ENCODE measurements around the gene LTC4S.
A peak's percentile ranks its signal among the peaks of the same experiment; 100 is the strongest.

The LTC4S gene

DNA sequence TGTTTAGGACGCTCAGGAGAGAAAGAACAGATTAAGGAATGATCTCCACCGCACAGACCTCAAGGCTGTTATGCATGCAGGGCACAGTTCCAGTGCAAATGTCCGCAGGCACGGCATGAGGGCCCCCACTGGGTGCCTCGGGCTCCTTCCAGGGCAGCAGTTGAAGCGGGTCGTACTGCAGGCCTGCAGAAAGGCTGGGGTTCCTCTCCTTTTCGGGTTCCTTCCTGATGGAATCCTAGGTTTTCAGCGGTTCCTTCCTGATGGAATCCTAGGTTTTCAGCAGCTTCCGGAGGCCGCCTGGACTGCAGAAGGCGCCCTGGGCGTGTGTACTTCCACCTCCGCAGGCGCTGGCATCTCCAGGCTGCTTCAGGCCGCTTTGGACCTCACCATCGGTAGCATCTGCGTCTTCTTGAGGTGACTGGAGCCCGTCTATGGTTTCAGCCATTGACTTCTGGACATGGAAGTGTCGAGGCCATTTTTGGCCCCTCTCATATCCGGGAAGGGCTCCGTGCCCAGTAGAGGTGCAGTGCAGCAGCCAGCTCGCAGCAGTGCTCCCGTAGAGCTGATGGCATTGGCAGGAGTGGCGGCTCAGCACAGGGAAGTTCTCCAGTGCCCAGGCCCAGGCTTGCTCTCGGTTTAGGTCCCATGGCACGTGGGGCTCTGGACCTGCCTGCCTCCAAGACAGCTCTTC lies 18.5 kb downstream of the LTC4S start:
- no peak for DNase-seq

DNA sequence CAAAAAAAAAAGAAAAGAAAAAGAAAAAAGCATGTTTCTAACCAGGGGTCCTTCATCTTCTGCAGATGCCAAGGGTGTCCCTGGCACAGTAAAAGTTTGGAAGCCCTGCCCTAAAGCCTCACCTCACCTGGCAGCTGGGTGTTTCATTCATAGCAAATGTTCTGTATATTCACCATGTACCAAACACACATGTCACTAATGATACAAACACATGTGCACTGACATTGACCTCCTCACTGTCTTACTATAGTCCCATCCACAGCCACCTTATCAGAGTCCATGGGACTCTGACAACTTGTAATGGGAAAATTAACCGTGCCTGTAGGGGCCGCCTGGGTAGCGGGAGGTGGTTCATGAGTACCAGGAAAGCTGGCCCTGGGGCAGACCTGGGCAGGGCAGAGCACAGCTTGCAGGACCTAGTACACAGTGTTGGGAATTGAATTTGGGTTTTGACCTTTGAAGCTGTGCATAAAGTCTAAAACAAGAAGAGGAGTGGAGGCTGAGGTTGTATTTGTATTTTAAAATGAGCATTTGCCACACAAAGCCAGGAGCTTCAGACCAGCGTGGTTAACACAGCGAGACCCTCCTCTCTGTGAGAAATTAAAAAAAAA lies 19.3 kb downstream of the LTC4S start:
- DNase-seq = no peak

DNA sequence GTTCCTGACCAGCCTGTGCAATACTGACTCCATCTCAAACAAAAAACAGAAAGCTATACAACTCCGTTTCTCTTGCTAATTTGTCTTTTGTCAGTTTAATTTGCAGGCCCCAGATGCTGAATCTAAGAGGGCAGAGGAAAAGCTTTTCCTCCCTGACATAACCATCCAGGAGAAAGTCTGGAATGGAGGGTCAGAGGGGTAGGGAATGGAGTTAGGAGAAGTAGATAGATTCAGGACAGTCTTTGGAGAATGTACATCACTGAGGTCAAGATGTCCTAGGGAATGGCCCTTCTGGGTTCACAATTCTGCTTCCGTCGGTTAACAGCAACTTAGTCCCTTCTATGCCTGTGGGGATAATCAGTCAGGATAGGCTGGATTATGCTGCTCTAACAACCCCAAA lies 20.3 kb downstream of the LTC4S start:
- no peak for DNase-seq

DNA sequence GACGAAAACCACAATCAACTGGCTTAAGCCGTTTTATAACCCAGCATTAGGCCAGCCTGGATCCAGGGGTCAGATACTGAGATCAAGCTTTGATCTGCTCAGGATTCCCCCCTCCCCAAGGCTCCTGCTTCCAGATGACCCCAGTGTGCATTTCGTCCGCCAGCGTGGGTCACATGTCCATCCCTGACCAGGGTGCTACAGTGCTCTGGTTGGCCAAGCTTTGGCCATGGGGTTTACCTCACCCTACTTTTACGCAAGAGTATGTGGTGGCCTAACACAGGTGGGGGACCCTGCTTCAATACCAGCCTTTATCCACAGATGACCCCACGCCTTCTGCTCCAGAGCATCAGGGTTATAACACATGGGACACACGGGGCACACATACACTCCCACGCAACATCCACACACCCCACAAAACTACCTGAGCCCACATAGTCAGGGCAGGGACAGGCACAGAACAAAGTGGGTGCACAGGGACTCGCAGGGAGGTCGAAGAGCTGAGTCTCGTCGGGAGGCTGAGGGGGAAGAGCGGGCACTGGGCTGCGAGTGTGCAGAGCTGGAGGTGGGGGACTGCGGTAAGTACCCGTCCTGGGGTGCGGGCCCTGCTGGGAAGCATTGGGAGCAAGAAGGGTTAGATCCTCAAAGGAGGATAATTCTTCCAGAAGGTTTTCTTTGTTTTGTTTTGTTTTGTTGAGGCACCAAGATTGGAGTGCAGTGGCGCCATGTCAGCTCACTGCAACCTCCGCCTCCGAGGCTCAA lies 21.9 kb downstream of the LTC4S start:
- DNase-seq = no peak

DNA sequence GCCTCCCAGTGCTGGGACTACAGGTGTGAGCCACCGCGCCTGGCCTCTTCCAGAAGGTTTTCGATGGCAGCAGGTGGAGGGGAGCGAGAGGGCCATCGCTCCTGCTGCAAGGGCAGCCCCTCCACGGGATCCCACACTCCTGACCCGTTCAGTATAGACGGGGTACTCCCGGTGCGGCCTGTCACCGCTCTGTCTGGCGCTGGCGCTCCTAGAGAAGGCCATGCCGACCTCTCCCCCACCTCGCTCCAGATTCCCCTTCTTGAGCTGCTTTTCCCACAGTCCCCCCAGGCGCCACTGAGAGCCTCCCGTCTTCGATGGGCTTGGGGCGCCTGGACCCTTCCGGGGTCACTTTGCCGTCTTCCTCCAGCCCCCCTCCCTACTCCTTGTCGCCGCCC lies 22.6 kb downstream of the LTC4S start:
- no peak for DNase-seq

DNA sequence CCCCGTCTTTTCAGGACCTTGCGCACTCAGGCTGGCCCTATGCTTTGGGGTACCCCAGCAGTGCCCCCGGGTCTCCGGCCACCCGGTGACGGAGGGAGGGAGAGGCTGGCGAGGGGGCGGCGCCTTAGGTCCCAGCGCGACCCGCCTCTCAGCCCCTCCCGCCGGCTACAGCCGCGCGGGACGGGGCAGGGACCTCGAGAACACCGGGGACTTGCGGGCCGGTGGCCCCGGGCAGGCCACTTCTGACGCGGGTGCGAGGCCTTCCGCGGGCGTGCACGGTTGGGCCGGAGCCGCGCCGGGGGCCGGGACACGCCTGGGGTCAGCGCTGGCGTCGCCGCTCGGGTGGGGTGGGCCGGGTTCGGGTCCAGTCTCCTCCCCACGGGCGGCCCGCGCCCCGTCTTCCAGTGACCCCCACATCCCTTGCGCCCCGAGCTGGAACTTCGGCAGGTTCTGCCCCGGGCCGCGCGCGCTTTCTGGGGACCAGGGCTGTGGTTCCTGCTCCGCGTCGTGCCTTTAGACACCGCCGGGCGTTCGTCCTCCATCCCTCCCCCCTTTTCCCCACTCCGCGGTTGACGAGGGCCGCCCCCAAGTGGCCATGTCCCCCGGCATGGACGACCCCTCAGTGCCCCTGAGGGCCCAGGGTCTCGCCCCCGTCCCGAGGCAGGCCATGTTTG lies 23.1 kb downstream of the LTC4S start:
- DNase-seq = no peak

DNA sequence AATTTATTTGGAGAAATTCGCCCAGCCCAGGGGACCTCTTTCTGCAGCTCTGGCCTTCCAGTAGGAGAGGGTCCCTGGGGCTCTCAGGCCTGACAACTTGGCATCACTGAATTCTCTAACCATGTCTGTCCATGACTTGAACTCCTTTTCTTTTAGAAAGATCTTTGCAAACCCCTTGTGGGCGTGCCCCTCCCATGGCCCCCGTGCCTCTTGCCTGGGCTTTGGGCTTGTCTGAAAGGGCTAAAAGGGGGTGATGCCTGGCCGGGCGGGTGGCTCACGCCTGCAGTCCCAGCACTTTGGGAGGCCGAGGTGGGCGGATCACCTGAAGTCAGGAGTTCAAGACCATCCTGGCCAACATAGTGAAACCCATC lies 23.7 kb downstream of the LTC4S start:
- DNase-seq = no peak

DNA sequence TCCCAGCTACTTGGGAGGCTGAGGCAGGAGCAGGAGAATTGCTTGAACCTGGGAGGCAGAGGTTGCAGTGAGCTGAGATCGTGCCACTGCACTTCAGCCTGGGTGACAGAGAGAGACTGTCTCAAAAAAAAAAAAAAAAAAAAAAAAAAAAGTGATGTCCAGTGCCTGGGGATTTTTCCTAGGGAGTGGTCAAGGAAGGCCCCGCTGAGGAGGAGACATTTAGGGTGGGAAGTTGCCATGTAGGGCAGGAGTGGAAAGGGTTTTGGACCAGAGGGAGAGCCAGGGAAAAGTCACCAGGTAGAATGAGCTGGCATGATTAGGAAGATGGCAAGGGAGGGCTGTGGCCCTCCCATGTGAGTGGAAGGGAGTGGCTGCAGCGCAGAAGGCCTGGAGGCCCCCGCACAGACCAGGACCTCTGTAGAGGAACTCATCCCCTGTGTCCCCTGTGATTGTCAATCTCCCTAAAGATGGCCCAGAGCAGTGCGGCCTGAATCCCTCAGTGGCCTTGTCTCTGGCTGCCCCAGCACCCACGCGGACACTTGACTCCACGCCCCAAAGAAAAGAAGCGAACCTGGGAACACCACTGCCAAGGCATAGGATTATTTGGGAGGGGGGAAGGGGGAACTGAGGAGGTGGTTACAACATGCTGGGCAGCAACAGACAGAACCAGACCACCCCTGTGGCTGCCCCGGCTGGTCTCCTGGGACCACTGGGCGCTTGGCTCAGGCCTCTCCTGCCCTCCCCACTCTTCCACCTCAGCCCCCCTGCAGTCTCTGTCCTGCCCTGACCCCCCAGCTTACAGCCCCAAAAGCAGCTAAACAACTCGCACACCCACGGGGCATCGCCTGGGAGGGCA lies 24.3 kb downstream of the LTC4S start:
- DNase-seq = no peak

DNA sequence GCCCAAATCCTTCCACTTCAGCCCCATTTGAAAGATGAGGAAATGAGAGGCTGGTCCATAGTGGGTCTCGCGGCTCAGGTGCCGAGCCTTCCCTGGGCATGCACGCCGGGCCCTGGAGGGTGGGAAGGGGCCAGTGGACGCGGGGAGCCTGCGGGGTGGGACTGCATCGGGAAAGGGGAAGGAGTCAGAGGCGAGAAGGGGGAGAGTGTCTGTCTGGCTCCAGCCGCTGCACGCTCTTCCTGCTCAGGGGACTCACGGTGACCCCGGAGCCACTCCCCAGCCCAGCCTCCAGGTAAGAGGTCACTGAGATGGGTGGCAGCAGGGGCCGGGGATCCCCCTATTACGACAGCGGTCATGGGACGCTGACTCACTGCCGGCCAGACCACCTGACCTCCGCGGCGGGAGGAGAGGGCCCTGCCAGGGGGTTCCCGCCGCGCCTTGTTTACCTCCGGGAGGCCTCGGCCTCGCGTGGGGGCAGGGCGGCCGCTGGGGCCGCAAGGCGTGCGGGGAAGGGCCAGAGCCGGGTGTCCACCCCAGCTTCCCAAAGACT lies 25.0 kb downstream of the LTC4S start:
- DNase-seq = peak; percentile 25

DNA sequence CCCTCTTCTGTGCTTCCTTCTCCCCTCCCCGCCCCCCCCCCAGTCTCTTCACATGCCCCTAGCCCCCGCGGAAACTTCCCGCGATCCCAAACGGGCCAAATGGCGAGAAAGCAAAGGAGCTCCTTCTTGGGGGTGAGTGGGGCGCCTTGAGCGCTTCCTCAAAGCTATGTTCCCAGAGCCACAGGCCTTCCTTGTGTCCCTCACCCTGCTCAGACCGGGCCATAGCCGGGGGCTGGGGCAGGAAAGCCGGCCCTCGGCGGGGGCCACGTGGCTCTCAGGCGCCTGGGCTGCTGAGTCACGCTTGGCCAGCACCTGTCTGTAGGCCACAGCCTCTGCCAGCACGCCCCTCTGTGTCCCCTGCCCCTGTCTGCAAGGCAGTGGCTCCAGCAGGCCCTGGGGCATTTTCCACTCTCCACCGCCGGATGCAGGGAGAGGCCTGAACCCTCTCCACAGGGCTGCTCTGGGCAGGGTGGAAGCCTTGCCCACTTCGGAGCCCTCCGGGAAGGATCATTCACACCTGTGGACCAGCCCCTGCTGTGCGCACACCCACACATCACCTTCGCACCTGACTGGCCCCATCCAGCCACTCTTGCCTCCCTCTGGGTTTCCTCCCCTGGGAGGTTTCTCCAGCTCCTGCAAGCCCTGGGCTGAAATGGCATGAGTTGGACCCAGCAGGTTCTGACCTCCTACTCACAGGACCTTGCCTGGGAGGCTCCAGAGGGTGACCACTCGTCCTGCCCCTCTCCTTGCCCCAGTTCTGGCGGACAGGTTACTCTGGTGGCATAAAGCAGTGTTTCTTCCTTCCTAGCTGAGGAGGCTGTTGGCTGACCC lies 25.7 kb downstream of the LTC4S start:
- DNase-seq = peak; percentile 47

DNA sequence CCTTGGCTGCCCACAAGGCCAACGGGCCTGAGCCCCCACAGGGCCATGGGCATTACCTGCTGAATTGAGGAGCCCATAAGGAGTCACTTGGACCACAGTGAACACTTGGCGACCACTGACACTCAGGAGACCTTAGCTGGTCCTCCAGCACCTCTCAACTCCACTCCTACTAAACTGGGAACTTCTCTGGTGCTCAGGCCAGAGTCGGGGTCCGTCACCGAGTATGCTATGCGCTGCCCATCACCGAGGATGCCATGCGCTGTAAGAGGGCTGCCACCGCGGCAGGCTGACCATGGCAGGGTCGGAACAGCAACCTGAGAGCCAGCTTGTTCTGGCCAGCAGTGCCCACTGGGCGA lies 26.3 kb downstream of the LTC4S start:
- no peak for DNase-seq

DNA sequence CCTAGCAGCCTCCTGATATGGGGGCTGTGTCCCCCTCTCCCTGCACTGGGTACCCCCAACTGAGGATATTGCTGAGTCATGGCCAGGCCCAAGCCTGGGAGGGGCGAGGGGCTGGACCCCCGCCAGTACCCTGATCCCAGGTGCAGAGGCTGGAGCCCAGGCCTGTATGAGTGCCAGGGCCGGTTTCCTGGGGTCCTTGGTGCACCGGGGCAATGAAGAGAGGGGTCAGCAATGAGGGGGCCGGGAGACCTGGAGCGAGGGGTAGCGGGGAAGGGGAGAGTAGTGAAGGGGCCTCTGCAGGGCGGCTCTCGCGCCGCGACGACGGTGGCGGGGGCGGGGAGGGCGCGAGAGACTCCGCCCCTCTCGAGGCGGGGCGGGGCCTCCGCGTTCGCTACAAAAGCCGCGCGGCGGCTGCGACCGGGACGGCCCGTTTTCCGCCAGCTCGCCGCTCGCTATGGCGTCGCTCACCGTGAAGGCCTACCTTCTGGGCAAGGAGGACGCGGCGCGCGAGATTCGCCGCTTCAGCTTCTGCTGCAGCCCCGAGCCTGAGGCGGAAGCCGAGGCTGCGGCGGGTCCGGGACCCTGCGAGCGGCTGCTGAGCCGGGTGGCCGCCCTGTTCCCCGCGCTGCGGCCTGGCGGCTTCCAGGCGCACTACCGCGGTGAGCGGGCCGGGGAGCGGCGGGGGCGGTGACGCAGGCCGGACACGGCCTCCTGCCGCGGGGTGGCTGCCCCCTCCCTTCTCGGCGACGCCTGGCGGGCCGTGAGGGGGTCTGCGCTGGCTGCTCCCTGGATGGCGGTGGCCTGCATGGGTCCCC lies 26.9 kb downstream of the LTC4S start, which contains the start of gene SQSTM1:
Gene SQSTM1, plus strand, starts transcription at position 423 of the 815 bp plus-strand sequence. Its CDS starts 32 bp downstream, at position 455.
- DNase-seq = peak; percentile 41

DNA sequence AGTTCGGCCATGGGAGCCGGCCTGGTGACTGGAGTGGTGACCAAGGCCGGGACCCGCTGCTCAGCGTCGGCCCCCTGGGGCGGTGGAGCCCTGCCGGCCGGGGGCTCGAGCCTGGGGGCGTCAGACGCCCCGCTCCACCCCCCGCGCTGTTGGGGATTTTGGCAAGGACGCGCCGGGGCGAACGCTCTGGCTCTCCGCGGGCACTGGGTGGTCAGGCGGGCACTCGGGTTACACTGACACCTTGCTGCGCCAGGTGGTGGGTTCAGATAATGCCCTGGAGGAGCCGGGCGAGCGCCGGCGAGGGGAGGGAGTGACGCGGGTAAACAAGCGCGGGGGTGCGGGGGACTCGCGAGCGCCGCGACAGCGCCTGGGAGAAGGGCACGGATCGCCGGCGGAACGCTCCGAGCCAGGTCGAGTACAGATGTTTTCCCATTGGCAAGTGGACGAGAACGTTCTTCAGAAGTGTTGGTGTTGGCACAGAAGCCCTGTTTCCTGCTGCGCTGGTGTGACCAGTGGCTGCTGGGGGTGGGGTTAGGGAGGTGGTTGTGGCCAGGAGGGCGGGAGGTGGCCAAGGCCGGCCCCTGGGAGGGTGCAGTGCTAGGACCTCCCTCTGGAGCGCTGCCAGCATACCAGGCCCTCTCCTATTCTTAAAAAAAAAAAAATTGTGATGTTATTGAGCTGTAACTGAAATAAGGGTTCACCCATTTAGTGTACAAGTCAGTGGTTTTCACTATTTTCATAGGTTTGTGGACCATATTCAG lies 27.7 kb downstream of the LTC4S start:
- DNase-seq = peak; percentile 36

DNA sequence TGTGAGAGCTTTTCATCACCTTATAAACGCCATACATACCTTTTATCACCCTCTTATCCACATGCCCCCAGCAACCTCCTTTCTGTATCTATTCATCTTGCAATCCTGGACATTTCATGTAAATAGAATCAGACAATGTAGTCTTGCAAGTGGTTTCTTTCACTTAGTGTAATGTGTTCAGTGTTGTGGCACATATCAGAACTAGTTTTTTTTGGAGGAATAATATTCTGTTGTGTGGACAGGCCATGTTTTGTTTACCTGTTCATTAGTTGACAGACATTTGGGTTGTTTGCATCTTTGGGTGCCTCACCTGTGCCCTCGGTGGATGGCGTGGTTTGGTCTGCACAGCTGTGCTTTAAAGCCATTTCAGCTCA lies 28.3 kb downstream of the LTC4S start:
- no peak for DNase-seq

DNA sequence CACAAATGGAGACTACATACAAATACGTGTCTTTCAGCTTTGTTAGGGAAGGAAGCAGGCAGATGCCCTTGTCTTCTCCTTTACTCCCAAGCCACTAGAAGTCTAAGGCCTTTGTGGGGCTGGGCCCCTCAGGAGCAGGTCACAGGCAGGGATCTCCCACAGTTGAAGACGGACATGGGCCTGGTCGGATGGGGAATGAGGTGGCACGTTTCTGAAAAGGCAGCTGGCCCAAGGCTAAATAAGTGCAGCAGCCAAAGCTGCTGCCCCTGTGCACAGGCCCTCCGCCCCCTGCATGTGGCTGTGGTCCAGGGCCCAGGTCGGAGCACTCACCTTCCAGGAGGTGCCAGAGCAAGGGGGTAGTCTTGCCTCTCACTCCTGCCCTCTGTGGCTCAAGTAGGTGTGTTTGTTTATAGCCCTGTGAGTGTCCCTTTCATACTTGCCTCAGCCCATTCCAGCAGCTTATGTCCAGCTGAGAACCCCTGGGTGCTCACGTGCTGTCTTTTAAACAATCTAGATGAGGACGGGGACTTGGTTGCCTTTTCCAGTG lies 28.7 kb downstream of the LTC4S start:
- DNase-seq = no peak

DNA sequence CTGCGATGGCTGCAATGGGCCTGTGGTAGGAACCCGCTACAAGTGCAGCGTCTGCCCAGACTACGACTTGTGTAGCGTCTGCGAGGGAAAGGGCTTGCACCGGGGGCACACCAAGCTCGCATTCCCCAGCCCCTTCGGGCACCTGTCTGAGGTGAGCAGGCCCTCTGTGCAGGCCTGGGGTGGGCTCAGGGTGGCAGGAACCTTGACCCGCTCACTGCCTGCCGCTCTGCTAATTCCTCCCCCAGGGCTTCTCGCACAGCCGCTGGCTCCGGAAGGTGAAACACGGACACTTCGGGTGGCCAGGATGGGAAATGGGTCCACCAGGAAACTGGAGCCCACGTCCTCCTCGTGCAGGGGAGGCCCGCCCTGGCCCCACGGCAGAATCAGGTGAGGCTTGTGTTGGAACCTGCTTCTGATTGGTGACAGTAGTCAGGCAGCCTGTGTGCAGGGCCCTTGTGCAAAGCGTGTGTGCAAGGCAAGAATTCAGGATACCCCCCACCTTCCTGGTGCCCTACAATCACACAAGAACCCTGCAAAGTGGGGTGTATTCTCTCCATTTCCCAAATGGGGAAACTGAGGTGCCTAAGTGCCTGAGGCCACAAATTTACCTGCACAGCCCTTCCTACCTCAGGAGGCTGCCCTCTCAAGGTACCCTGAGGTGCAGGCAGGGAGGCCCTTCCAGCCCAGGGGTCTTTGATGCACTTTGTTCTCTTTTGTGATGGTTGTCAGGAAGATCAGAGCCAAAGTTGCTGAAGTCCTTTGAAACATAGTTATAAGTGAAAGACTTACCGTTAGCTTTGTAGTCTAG lies 30.4 kb downstream of the LTC4S start:
- DNase-seq = no peak

DNA sequence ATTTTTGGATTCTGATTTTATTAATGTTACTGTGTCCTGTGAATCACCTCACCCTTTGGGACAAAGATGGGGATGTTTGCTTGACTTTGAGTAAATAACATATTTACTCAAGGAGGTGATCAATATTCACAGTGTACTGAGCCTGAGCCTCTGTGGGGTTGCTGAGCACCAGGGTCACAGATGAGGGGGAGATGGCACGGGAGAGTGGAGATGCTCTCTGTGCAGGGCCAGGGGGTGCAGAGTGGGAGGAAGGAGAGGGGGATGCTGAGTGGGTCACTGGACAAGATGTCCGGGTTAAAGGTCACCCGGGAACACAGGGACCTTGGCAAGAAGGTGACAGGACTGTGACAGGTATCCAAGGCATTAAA lies 30.9 kb downstream of the LTC4S start:
- DNase-seq = no peak

DNA sequence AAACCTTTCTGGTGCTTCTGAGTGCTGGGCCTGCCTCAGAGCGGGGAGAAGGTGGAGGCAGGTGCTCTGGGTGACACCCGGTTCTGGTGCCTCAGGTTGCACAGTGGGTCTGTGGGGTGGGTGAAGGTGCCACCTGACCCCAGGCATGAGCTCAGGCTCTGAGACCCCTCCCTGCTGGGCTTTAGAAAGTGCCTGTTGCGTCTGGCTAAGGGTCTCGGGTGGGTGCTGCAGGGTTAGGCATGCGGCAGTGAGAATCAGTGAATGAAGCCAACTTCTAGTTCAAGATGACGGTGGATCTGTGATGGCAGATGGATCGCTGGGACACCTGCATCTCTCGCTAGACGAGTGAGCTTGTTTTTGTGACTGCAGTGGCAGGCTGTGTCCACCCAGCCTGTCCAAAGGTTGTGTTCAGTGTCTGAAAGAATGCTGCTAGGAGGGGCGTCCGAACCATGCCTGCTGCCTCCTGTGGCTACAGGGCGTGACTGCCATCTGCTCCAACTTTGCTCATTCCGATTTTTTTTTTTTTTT lies 31.9 kb downstream of the LTC4S start:
- DNase-seq = no peak
